Measurements from ENCODE around the gene AVPR1A. TPM values are rescaled to one million over a fixed set of nuclear protein-coding genes. Genes with fewer than 3 reads are reported as not detected.

AVPR1A gene
- total RNA-seq, 1 experiment from 2014 or later = not detected

DNA sequence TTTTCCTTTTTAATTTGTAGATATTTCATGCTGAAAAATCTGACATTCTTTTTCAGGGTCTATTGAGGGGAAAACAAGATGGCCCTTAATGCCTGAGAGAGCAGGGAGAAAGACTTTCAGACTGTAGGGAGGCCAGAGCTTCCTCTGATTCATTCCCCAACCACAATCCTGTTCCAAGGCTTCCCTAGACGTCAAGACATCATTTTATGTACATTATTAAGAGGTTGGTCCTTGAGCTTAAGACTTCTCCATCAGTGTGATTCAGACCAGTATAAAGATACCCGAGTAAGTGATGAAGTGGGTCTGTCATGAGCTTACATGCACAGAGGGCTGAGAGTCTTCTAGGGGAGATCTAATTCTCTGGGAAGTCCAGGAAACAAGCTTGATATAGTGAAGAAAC, 57.3 kb downstream of the AVPR1A start:
- Histone ChIP-seq H3K79me2 (ENCODE audit: low read depth) (no peaks in the 10 kb centered on the region), H3K36me3 (ENCODE audit: low read depth) (no peaks in the 10 kb centered on the region), H2AFZ (no peak overlapping the region), H3K4me2 (no peak overlapping the region), H3K9me3 (ENCODE audit: insufficient read depth, low read depth) (no peaks in the 10 kb centered on the region), H4K20me1 (ENCODE audit: insufficient read depth) (0 out of 2 replicates have a peak, but pooled peaks cover 4% of the 10 kb centered on the region), H3K27ac (no peak overlapping the region), H3K27me3 (ENCODE audit: insufficient read depth, low read depth) (no peaks in the 10 kb centered on the region), H3K9me2 (ENCODE audit: insufficient read depth) (no peaks in the 10 kb centered on the region), H3K4me3 (no peak overlapping the region), H3F3A (ENCODE audit: insufficient read depth, low read depth) (no peaks in the 10 kb centered on the region), H3K4me1 (replicated peaks; ENCODE audit: insufficient read depth) (no peaks in the 10 kb centered on the region)
- POLR2A ChIA-PET (ENCODE audit: unreplicated experiment) = no interaction called here
- intact Hi-C loops (cut with micrococcal nuclease; ENCODE audit: unreplicated experiment) = no loop called here
- CTCF ChIA-PET = no interaction called here
- DNase-seq = no peak
- no TSS peak for BruUV-seq (replicated peaks)
- TF ChIP-seq EZH2 (IDR thresholded peaks at IDR 0.05; ENCODE audit: low read depth) = no peak
- TF ChIP-seq, protein P1, sequence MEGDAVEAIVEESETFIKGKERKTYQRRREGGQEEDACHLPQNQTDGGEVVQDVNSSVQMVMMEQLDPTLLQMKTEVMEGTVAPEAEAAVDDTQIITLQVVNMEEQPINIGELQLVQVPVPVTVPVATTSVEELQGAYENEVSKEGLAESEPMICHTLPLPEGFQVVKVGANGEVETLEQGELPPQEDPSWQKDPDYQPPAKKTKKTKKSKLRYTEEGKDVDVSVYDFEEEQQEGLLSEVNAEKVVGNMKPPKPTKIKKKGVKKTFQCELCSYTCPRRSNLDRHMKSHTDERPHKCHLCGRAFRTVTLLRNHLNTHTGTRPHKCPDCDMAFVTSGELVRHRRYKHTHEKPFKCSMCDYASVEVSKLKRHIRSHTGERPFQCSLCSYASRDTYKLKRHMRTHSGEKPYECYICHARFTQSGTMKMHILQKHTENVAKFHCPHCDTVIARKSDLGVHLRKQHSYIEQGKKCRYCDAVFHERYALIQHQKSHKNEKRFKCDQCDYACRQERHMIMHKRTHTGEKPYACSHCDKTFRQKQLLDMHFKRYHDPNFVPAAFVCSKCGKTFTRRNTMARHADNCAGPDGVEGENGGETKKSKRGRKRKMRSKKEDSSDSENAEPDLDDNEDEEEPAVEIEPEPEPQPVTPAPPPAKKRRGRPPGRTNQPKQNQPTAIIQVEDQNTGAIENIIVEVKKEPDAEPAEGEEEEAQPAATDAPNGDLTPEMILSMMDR (conservative IDR thresholded peaks at IDR 0.05) = no peak

DNA sequence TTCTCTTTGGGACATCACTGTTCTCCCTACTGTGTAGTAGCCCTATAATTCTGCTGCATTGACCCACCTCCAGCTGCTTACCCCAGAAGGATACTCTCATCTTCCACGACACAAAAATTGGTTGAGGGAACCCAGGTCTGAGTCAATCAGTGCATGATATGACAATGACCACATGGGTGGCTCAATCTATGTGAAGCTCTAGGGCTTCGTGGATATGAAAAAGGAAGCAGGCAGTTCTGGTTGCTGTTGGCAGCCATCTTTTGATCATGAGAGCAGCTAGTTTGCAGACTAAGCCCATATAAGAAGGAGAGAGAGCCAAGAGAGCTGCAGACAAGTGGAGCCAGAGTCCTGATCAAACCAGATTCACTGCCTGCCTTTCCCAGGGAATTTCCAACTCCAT, 57.9 kb downstream of the AVPR1A start:
- H3K36me3 ChIP-seq (ENCODE audit: low read depth) = no peaks in the 10 kb centered on the region
- no peak overlapping the region for H3K27ac ChIP-seq
- H3K79me2 ChIP-seq (ENCODE audit: low read depth) = no peaks in the 10 kb centered on the region
- no peak overlapping the region for H3K4me2 ChIP-seq
- H3K9me3 ChIP-seq (ENCODE audit: insufficient read depth, low read depth) = no peaks in the 10 kb centered on the region
- 0 out of 2 replicates have a peak, but pooled peaks cover 4% of the 10 kb centered on the region for H4K20me1 ChIP-seq (ENCODE audit: insufficient read depth)
- CTCF ChIA-PET = no interaction called here
- no peaks in the 10 kb centered on the region for H3K4me1 ChIP-seq (replicated peaks; ENCODE audit: insufficient read depth)
- H2AFZ ChIP-seq = no peak overlapping the region
- intact Hi-C loops (cut with micrococcal nuclease; ENCODE audit: unreplicated experiment) = no loop called here
- TF ChIP-seq, protein P1 (conservative IDR thresholded peaks at IDR 0.05) = no peak
- TF ChIP-seq EZH2 (IDR thresholded peaks at IDR 0.05; ENCODE audit: low read depth) = no peak
- no peak for DNase-seq
- H3K4me3 ChIP-seq = no peak overlapping the region
- H3F3A ChIP-seq (ENCODE audit: insufficient read depth, low read depth) = no peaks in the 10 kb centered on the region
- no TSS peak for BruUV-seq (replicated peaks)
- no peaks in the 10 kb centered on the region for H3K27me3 ChIP-seq (ENCODE audit: insufficient read depth, low read depth)
- POLR2A ChIA-PET (ENCODE audit: unreplicated experiment) = interaction anchor here (0.6 kb wide), 1 partner anchor 683 kb away, joined by 7 read pairs; no protein-coding TSS in a partner anchor
- H3K9me2 ChIP-seq (ENCODE audit: insufficient read depth) = no peaks in the 10 kb centered on the region

Other genes with a start within 250 kb of the AVPR1A start
- 11.4 and 13.5 TPM in 2 replicates for gene PPM1H, start 216.1 kb downstream of the AVPR1A start, total RNA-seq (2021)